Neural cell (in vitro differentiated cells): ENCODE results near the gene REST. TPM values are rescaled to one million over a fixed set of nuclear protein-coding genes. Genes with fewer than 3 reads are reported as not detected.
"Not testable (repeated sequence)": the region's sequence is repeated elsewhere in the genome, so short reads cannot be mapped to it uniquely, and the experiment has no call there.

Source experiments
- H2AFZ ChIP-seq: fragments of 200-600, 300-800 bp; sonication (generic), shearing (Covaris generic); 2 replicates; pipeline ENCODE4 v1.6.0; 2014; ENCODE audit warnings: low read depth, mild to moderate bottlenecking, antibody characterized with exemption, low read length, moderate library complexity
- H3F3A ChIP-seq: fragments of 200-600 bp; shearing (Covaris generic); 2 replicates; pipeline ENCODE4 v1.6.1; 2016; ENCODE audit warnings: mild to moderate bottlenecking, moderate library complexity, mixed read lengths, antibody characterized with exemption, low read length; ENCODE audit not compliant: insufficient read depth, poor library complexity, severe bottlenecking
- H3K27ac ChIP-seq: fragments of 200-600, 300-800 bp; sonication (generic), shearing (Covaris generic); 2 replicates; pipeline ENCODE4 v1.5.1; 2014; ENCODE audit warnings: mild to moderate bottlenecking, low read length, moderate library complexity
- H3K27me3 ChIP-seq: fragments of 300-800, 200-600 bp; sonication (generic), shearing (Covaris generic); 2 replicates; pipeline ENCODE4 v1.6.0; 2014; ENCODE audit warnings: mild to moderate bottlenecking, low read depth, low read length, moderate library complexity; ENCODE audit not compliant: insufficient read depth
- H3K36me3 ChIP-seq: fragments of 300-800, 200-600 bp; sonication (generic), shearing (Covaris generic); 2 replicates; pipeline ENCODE4 v1.5.1; 2014; ENCODE audit warnings: mild to moderate bottlenecking, antibody characterized with exemption, low read length, moderate library complexity; ENCODE audit not compliant: insufficient read depth
- H3K4me2 ChIP-seq: fragments of 300-800, 200-600 bp; sonication (generic), shearing (Covaris generic); 2 replicates; pipeline ENCODE4 v1.6.0; 2014; ENCODE audit warnings: mild to moderate bottlenecking, low read length
- H3K4me3 ChIP-seq: fragments of 300-800, 200-600 bp; sonication (generic), shearing (Covaris generic); 2 replicates; pipeline ENCODE4 v1.5.1; 2014; ENCODE audit warnings: mild to moderate bottlenecking, low read length, moderate library complexity
- H3K79me2 ChIP-seq: fragments of 200-600 bp; shearing (Covaris generic); replicated peaks from 2 replicates; pipeline ENCODE4 v1.6.0; 2014; ENCODE audit warnings: mild to moderate bottlenecking, low read length, moderate library complexity; ENCODE audit not compliant: insufficient read depth
- H3K9ac ChIP-seq: fragments of 300-800, 200-600 bp; sonication (generic), shearing (Covaris generic); 2 replicates; pipeline ENCODE4 v1.6.1; 2016; ENCODE audit warnings: mild to moderate bottlenecking, low read length, mixed read lengths
- H3K9me2 ChIP-seq: fragments of 200-600 bp; shearing (Covaris generic); 2 replicates; pipeline ENCODE4 v1.6.1; 2016; ENCODE audit warnings: mild to moderate bottlenecking, low read length, mixed read lengths; ENCODE audit not compliant: insufficient read depth
- H3K9me3 ChIP-seq: fragments of 200-600, 300-800 bp; sonication (generic), shearing (Covaris generic); 2 replicates; pipeline ENCODE4 v1.6.1; 2016; ENCODE audit warnings: mild to moderate bottlenecking, mixed run types, low read length, moderate library complexity, mixed read lengths
- H4K20me1 ChIP-seq: fragments of 200-600 bp; shearing (Covaris generic); 2 replicates; pipeline ENCODE4 v1.6.1; 2016; ENCODE audit warnings: mild to moderate bottlenecking, mixed run types; ENCODE audit not compliant: insufficient read depth
- CTCF ChIP-seq: fragments of 450-650 bp; IDR thresholded peaks from 2 replicates; pipeline ENCODE4 v1.5.1; 2014; ENCODE audit warnings: antibody characterized with exemption, mild to moderate bottlenecking, moderate library complexity; ENCODE audit not compliant: poor library complexity, severe bottlenecking
- EP300 ChIP-seq: fragments of 450-650 bp; conservative IDR thresholded peaks from 2 replicates; pipeline ENCODE4 v1.6.1; 2014; ENCODE audit warnings: antibody characterized with exemption, mild to moderate bottlenecking, moderate library complexity; ENCODE audit not compliant: poor library complexity, severe bottlenecking
- EZH2 ChIP-seq: fragments of 200-600, 300-800 bp; shearing (Covaris generic), sonication (generic); IDR thresholded peaks from 2 replicates; pipeline ENCODE4 v1.6.1; 2014; ENCODE audit warnings: antibody characterized with exemption, low read length, borderline replicate concordance, mild to moderate bottlenecking; ENCODE audit not compliant: insufficient read depth, poor library complexity, severe bottlenecking
- MXI1 ChIP-seq: fragments of 450-650 bp; conservative IDR thresholded peaks from 2 replicates; pipeline ENCODE4 v1.6.1; 2014; ENCODE audit warnings: antibody characterized with exemption, mild to moderate bottlenecking; ENCODE audit not compliant: poor library complexity, severe bottlenecking
- POLR2AphosphoS5 ChIP-seq: IDR thresholded peaks from 2 replicates; pipeline ENCODE4 v1.6.1; 2012
- RAD21 ChIP-seq: fragments of 450-650 bp; conservative IDR thresholded peaks from 2 replicates; pipeline ENCODE4 v1.6.1; 2014; ENCODE audit warnings: antibody characterized with exemption, mild to moderate bottlenecking, moderate library complexity
- TAF1 ChIP-seq: IDR thresholded peaks from 2 replicates; pipeline ENCODE4 v1.6.1; 2012; ENCODE audit warnings: low read depth
- polyA plus RNA-seq: library from polyadenylated mRNA; depleted of rRNA; stranded (reverse); fragments of >200 nt; gene quantifications from 2 replicates; pipeline ENCODE4 v1.2.3, GENCODE V29; 2014

REST gene
- polyA plus RNA-seq, 1 donor from 2014 or later: 3.2 TPM

GRCh38 chr4:56892691-56893090, 15.0 kb upstream of the REST start:
- no peak for TF ChIP-seq EZH2
- TF ChIP-seq POLR2AphosphoS5: no peak
- no peaks in the 10 kb centered on the region for H3K36me3 ChIP-seq
- no peaks in the 10 kb centered on the region for H3F3A ChIP-seq
- no peaks in the 10 kb centered on the region for H4K20me1 ChIP-seq
- H3K9ac ChIP-seq: no peak overlapping the region
- H3K9me2 ChIP-seq: no peaks in the 10 kb centered on the region
- no peak overlapping the region for H2AFZ ChIP-seq
- H3K9me3 ChIP-seq: no peaks in the 10 kb centered on the region
- no peak overlapping the region for H3K4me2 ChIP-seq
- H3K4me3 ChIP-seq: no peak overlapping the region
- no peaks in the 10 kb centered on the region for H3K27me3 ChIP-seq
- H3K79me2 ChIP-seq: no peaks in the 10 kb centered on the region
- H3K27ac ChIP-seq: no peak overlapping the region

- not testable (repeated sequence) for H3F3A ChIP-seq, H3K9me3 ChIP-seq, H3K4me3 ChIP-seq, H3K27ac ChIP-seq, H3K27me3 ChIP-seq, H2AFZ ChIP-seq, H3K9ac ChIP-seq, H3K9me2 ChIP-seq, H3K36me3 ChIP-seq, H3K79me2 ChIP-seq, H4K20me1 ChIP-seq, H3K4me2 ChIP-seq
These were observed 9.9 kb upstream of the REST start for GRCh38 chr4:56897842-56898241.

- not testable (repeated sequence) for H3K9me2 ChIP-seq, H3K36me3 ChIP-seq, H4K20me1 ChIP-seq, H3K79me2 ChIP-seq, H3K4me3 ChIP-seq, H3K9ac ChIP-seq, H3K4me2 ChIP-seq, H3K9me3 ChIP-seq, H3K27ac ChIP-seq, H3F3A ChIP-seq, H3K27me3 ChIP-seq, H2AFZ ChIP-seq
These were observed 7.5 kb upstream of the REST start for GRCh38 chr4:56900186-56900585.

GRCh38 chr4:56902703-56903102, 5.0 kb upstream of the REST start:
- Histone ChIP-seq H3K4me2 (no peak overlapping the region), H4K20me1 (no peaks in the 10 kb centered on the region), H3K9me3 (no peaks in the 10 kb centered on the region)

More at GRCh38 chr4:56902703-56903102, 5.0 kb upstream of the REST start:
- Histone ChIP-seq H3K79me2 (no peaks in the 10 kb centered on the region), H3K36me3 (no peaks in the 10 kb centered on the region), H3K27ac (no peak overlapping the region), H2AFZ (no peak overlapping the region), H3K9ac (no peak overlapping the region), H3K4me3 (no peak overlapping the region), H3K27me3 (peaks cover 7% of the 10 kb centered on the region), H3K9me2 (no peaks in the 10 kb centered on the region), H3F3A (no peaks in the 10 kb centered on the region)
- TF ChIP-seq POLR2AphosphoS5: no peak
- TF ChIP-seq MXI1: no peak
- TF ChIP-seq TAF1: no peak
- TF ChIP-seq EZH2: no peak
- no peak for TF ChIP-seq EP300
- TF ChIP-seq CTCF: no peak
- no peak for TF ChIP-seq RAD21
